Activated naive CD8-positive, alpha-beta T cell treated with anti-CD3 and anti-CD28 coated beads for 36 hours (primary cell): ENCODE results near the gene C9orf50. TPM values are rescaled to one million over a fixed set of nuclear protein-coding genes. Genes with fewer than 3 reads are reported as not detected.
A peak's percentile ranks its signal among the peaks of the same experiment; 100 is the strongest.

Experiments
- DNase-seq: peaks from one replicate; pipeline ENCODE4 v3.0.0; 2021
- H3K27ac Mint-ChIP-seq: one replicate; pipeline ENCODE4 v1.8.0; 2022; ENCODE audit warnings: mild to moderate bottlenecking, moderate library complexity, mixed read lengths
- H3K27me3 Mint-ChIP-seq: one replicate; pipeline ENCODE4 v1.8.0; 2022; ENCODE audit warnings: mild to moderate bottlenecking, mixed read lengths
- H3K36me3 Mint-ChIP-seq: one replicate; pipeline ENCODE4 v1.8.0; 2021; ENCODE audit warnings: mild to moderate bottlenecking, mixed read lengths
- H3K4me1 Mint-ChIP-seq: one replicate; pipeline ENCODE4 v1.8.0; 2021; ENCODE audit warnings: mixed read lengths
- H3K4me3 Mint-ChIP-seq: one replicate; pipeline ENCODE4 v1.8.0; 2022; ENCODE audit warnings: mild to moderate bottlenecking, moderate library complexity, mixed read lengths
- H3K9me3 Mint-ChIP-seq: one replicate; pipeline ENCODE4 v1.8.0; 2022; ENCODE audit warnings: mixed read lengths
- total RNA-seq, 2 experiments: library from RNA; stranded (reverse); gene quantifications; one replicate each; pipeline ENCODE4 v1.2.3, GENCODE V29; 2021

Gene C9orf50
- total RNA-seq, 2 experiments from 2014 or later = not detected

DNA sequence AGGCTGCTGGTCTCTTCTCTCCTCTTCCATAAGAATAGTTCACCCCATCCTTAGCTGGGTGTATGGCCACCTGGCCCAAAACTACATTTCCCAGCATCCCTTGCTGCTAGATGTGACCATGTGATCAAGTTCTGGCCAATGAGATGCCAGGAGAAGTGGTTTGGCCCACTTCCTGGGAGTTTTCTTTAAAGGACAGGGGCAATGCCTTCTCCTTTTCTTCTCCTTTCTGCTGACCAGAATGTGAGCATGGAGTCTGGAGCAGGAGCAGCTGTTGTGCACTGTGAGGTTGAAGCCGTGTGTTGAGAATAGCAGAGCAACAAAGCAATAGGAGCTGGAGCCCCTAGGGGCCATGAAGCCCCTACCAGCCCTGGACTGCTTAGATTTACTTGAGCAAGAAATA is 36.8 kb downstream of the C9orf50 start:
- H3K36me3 Mint-ChIP-seq = no peaks in the 10 kb centered on the region
- no peak overlapping the region for H3K4me3 Mint-ChIP-seq
- no peaks in the 10 kb centered on the region for H3K27me3 Mint-ChIP-seq
- H3K9me3 Mint-ChIP-seq = no peaks in the 10 kb centered on the region
- peak overlapping the region; percentile 54 for H3K27ac Mint-ChIP-seq
- H3K4me1 Mint-ChIP-seq = peaks cover 51% of the 10 kb centered on the region
- peak; percentile 52 for DNase-seq

DNA sequence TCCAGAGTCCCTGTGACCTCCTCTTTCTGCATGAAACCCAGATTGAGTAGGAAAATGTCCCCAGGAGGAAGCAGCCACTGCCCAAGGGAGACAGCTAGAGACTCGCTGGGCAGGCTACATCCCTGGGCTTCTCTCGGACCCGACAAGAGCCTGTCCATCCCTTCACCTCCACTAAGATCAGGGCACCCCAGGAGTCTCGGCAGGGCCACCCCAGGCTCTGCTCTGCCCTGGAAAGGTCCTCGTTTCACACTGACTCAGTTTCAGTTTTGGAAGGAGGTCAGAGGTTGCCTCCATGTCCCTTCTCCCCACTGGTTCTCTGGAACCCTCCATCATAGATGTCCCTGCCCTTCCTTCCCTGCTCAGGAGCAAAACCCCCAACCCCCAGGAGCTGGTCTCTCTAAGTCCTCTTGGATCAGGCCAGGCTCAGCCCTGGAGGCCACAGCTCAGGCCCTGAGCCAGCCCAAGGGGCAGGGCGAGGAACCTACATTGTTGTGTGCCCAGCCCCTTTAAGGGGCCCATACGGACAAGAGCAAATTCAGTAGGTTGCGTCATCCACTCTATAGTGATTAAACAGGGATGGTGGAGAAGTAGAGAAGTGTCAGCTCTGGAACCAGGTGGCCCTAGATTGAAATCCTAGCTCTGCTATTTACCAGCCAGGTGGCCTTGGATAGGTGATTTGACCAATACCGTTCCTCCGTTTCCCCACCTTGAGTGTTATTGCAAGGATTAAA is 37.4 kb downstream of the C9orf50 start:
- H3K4me3 Mint-ChIP-seq = no peak overlapping the region
- H3K9me3 Mint-ChIP-seq = no peaks in the 10 kb centered on the region
- H3K27ac Mint-ChIP-seq = peak overlapping the region; percentile 67
- no peak for DNase-seq
- H3K36me3 Mint-ChIP-seq = no peaks in the 10 kb centered on the region
- no peaks in the 10 kb centered on the region for H3K27me3 Mint-ChIP-seq
- H3K4me1 Mint-ChIP-seq = peaks cover 51% of the 10 kb centered on the region

DNA sequence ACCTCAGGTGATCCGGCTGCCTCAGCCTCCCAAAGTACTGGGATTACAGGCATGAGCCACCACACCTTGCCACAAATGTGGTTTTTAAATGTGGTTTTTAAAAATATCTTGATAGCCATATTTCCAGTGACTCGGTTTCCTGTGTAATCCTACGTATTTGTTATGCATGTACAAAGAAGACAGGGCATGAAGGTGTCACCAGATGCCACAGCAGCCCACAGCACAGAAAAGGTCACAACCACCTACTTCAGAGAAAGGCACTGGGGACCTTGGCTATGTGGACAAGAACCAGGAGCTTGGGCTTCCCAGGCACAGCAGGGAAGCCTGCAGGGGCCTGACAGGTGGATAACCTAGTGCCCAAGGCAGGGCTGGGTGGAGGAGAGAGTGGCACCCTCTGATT is 38.0 kb downstream of the C9orf50 start:
- H3K4me1 Mint-ChIP-seq = peaks cover 51% of the 10 kb centered on the region
- H3K4me3 Mint-ChIP-seq = no peak overlapping the region

DNA sequence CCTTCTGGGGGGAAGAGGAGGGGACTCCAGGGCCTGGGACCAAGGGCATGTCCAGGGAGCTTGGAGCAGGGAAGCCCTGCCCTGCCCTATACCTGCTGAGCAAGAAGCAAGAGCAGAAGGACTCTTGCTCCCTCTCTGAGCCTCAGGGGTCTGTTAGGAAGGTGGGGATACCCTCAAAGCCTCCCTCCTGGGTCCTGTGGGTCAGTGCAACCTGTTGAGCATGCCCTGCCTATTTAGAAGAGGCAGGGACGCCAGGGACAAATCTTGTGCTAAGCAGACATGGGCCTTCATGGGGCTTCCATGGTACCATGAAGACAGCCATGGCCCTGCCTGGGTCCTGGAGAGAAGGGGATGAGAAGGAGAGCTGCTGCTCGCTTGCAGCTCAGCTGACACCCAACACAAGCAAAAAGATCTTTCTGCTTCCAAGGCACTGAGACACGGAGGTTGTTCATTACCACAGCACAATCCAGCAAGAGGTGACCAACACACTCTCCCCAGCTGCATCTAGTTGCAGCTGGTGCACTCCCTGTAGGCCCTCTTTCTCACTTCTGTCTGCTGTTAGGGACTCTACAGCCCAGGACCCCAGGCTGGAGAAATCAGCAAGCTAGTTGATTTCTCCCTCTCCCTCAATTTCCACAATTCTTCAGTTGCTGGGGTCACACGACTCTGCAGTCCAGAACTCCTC is 39.3 kb downstream of the C9orf50 start:
- no peaks in the 10 kb centered on the region for H3K27me3 Mint-ChIP-seq
- H3K4me3 Mint-ChIP-seq = no peak overlapping the region

More for the DNA sequence above, 38.0 kb downstream of the C9orf50 start:
- no peak for DNase-seq
- H3K36me3 Mint-ChIP-seq = no peaks in the 10 kb centered on the region
- H3K27ac Mint-ChIP-seq = no peak overlapping the region
- H3K27me3 Mint-ChIP-seq = no peaks in the 10 kb centered on the region
- H3K9me3 Mint-ChIP-seq = no peaks in the 10 kb centered on the region

DNA sequence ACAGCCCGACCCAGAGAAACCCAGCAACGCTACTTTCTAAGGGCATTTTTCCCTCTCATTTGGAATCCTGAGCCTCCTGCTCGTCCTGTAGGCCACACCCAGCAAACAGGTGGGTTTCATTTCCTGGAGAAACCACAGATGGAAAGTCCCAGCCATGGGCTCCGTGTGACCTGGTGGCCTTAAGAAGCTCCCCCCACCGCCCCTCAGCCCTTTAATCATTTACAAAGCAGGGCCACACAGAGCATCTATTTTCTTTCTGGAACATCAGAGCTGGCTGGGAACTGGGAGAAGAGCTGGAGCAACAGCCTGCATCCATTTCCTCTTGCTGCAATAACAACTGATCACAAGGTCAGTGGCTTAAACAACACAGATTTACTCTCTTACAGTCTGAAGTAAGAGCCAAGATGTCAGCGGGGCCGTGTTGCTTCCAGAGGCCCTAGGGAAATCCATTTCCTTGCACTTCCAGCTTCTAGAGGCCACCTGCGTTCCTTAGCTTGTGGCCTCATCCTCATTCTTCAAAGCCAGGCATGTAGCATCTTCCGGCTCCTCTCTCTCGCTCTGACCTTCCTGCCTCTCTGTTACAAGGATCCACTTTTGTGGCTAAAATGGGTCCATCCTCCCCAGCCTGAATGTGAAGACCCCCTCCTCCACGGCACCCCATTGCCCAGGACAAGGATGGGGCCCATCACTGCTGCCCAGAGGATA is 40.5 kb downstream of the C9orf50 start:
- Mint-ChIP-seq H3K4me3 (no peak overlapping the region), H3K9me3 (no peaks in the 10 kb centered on the region), H3K4me1 (peaks cover 38% of the 10 kb centered on the region)

More for the DNA sequence above, 39.3 kb downstream of the C9orf50 start:
- Mint-ChIP-seq H3K36me3 (no peaks in the 10 kb centered on the region), H3K9me3 (no peaks in the 10 kb centered on the region), H3K27ac (no peak overlapping the region), H3K4me1 (peaks cover 43% of the 10 kb centered on the region)
- no peak for DNase-seq

DNA sequence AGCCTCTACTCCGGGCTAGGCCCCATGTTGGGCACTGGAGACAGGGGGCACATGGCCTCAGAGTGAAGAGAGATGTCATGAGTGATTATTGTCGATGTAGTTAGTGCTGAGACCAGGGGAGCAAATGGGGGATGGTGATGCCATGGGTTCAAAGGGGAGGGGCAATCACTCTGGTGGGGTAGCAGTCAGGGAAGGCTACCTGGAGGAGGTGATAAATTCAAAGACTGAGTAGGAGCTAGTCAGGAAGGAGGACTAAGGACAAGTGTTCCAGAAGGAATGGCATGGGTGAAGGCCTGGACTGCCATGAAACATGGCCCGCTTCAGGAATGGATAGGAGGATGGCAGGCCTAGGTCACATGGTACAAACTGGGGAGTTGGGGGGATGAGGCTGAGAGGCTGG is 41.6 kb downstream of the C9orf50 start:
- H3K27me3 Mint-ChIP-seq = no peaks in the 10 kb centered on the region
- DNase-seq = no peak
- no peaks in the 10 kb centered on the region for H3K36me3 Mint-ChIP-seq
- peaks cover 35% of the 10 kb centered on the region for H3K4me1 Mint-ChIP-seq
- H3K27ac Mint-ChIP-seq = no peak overlapping the region
- no peaks in the 10 kb centered on the region for H3K9me3 Mint-ChIP-seq
- no peak overlapping the region for H3K4me3 Mint-ChIP-seq

More for the DNA sequence above, 40.5 kb downstream of the C9orf50 start:
- Mint-ChIP-seq H3K27ac (no peak overlapping the region), H3K27me3 (no peaks in the 10 kb centered on the region), H3K36me3 (no peaks in the 10 kb centered on the region)
- peak; percentile 68 for DNase-seq

DNA sequence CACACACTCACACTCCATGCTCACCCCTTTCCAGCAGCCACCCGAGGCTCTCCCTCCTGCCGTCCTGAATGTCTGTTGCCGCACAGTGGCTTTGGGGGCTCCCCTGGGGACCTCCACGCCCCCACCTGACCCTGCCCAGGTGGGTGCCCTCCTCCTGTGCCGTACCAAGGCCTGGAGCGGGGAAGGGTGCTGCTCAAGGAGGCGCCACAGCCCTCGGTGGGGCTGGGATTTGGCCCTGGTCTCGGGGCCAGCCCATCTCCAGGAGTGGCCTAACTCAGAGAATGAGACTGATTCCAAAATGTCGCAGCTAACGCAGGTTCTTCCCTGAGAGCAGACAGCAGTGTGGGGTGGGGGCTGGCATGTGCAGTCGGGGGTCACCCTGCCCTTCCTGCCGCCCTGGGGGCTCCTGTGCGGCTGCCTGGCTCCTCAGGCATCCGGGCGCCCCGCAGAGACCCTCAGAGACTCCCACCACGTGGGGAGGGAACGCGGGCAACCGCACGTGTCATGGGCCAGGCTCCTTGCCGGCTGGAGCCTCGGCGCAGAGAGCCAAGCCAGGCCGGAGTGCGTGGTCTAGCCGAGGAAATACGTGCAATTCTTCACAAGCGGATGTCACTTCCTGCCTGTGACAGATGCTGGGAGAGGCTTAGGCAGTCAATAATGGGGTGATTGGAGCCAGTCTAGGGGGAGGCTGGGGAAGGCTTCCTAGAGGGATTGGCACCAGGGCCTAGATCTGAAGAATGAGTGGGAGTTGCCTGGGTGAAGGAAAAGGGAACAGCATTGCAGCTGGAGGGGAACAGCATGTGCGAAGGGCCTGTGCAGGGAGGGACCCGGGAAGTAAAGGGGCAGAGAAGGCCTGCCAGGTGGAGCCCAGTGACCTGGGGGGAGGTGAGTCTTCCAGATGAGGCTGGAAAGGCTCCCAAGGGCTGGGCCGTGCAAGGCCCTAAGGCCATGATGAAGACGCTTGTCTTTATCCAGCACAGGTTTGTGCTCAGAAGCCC is 44.1 kb downstream of the C9orf50 start:
- H3K36me3 Mint-ChIP-seq = peaks cover 5% of the 10 kb centered on the region
- DNase-seq = no peak
- peaks cover 14% of the 10 kb centered on the region for H3K4me1 Mint-ChIP-seq
- peaks cover 5% of the 10 kb centered on the region for H3K9me3 Mint-ChIP-seq
- no peaks in the 10 kb centered on the region for H3K27me3 Mint-ChIP-seq
- H3K4me3 Mint-ChIP-seq = no peak overlapping the region
- H3K27ac Mint-ChIP-seq = no peak overlapping the region

DNA sequence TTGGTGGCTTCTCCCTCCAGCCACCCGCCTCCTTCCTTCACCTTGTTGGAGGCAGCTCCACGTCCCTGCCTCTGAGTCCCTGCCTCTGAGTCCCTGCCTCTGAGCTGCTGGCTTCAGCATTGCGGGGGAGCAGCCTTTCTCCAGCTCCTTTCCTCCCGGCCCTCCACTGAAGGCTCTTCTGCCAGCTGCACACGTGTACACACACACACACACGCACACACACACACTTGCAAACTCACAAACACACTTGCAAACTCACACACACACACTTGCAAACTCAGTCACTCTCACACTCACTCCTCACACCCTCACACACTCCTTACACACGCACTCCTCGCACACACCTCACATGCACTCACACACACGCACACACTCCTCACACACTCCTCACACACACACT is 45.1 kb downstream of the C9orf50 start:
- Mint-ChIP-seq H3K27ac (no peak overlapping the region), H3K36me3 (peaks cover 5% of the 10 kb centered on the region), H3K27me3 (no peaks in the 10 kb centered on the region), H3K9me3 (peaks cover 5% of the 10 kb centered on the region), H3K4me1 (peaks cover 16% of the 10 kb centered on the region), H3K4me3 (no peak overlapping the region)
- DNase-seq = no peak

DNA sequence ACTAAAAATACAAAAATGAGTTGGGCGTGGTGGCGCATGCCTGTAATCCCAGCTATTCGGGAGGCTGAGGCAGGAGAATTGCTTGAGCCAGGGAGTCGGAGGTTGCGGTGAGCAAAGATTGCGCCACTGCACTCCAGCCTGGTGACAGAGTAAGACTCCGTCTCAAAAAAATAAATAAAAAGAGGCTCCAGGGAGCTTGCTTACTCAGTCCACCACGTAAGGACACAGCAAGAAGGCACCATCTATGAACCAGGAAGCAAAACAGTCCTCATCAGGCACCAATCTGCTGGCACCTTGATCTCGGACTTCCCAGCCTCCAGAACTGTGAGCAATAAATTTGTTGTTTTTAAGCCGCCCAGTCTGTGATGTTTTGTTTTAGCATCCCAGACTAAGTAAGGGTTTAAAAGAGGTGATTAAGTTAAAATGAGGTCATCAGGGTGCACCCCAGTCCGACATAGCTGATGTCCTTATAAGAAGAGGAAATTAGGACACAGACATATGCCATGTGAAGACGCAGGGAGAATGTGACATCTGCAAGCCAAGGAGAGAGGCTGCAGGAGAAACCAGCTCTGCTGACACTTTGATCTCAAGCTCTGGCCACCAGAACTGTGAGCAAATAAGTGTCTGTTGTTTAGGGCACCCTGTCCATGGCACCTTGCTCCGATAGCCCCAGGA is 45.9 kb downstream of the C9orf50 start:
- peaks cover 3% of the 10 kb centered on the region for H3K27me3 Mint-ChIP-seq
- H3K36me3 Mint-ChIP-seq = peaks cover 5% of the 10 kb centered on the region

DNA sequence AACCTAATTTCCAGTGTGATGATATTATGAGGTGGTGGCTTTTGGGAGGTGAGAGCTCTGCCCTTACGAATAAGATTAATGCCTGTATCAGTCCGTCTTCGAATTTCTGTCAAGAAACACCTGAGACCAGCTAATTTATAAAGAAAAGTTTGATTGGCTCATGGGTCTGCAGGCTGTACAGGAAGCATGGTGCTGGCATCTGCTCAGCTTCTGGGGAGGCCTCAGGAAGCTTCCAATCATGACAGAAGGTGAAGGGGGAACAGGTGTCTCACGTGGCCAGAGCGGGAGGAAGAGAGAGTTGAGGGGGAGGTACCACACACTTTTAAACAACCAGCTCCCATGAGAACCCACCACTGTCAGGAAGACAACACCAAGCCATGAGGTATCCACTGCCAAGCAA is 46.9 kb downstream of the C9orf50 start:
- Mint-ChIP-seq H3K4me1 (peaks cover 16% of the 10 kb centered on the region), H3K4me3 (no peak overlapping the region), H3K9me3 (peaks cover 5% of the 10 kb centered on the region), H3K27ac (no peak overlapping the region), H3K27me3 (peaks cover 12% of the 10 kb centered on the region), H3K36me3 (peaks cover 5% of the 10 kb centered on the region)
- no peak for DNase-seq

More for the DNA sequence above, 45.9 kb downstream of the C9orf50 start:
- Mint-ChIP-seq H3K9me3 (peaks cover 5% of the 10 kb centered on the region), H3K27ac (no peak overlapping the region), H3K4me1 (peaks cover 15% of the 10 kb centered on the region), H3K4me3 (no peak overlapping the region)
- DNase-seq = no peak

DNA sequence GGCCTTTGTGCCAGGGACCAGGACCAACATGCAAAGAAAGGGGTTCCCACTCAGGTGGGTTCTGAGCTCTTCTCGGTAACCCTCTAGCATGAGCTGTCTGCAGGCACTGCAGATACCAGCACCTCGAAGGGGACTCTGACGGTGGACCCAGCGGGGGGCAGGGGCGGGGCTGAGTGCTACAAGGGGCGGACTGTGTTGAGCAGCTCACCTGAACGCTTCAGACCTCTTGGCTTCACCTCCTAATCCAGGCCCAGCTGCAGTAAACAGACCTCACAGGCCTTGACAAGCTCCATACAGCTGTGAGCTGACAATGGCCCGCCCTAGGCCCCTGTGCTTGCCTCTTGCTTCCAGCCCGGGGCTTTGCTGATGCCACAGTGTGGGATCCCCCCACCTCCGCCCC is 48.4 kb downstream of the C9orf50 start:
- Mint-ChIP-seq H3K4me1 (peaks cover 21% of the 10 kb centered on the region), H3K4me3 (no peak overlapping the region), H3K36me3 (peaks cover 5% of the 10 kb centered on the region), H3K9me3 (peaks cover 5% of the 10 kb centered on the region), H3K27me3 (peaks cover 22% of the 10 kb centered on the region), H3K27ac (no peak overlapping the region)
- DNase-seq = no peak

DNA sequence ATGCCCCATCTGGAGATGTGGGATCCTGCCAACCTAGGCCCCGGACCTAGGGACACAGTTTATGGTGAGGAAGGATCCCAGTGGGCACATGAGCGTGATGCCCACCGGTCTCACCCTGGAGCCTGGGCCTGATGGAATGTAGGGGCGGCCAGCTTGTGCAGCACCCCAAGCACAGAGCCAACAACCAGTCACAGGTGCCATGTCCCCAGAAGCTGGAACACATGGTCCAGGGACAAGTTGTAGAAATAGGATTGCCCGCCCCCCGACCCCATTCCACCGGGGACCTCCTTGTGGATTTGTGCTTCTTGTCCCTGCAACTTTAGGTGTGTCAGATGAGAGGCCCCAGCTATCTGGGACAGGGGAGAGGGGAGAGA is 48.9 kb downstream of the C9orf50 start:
- no peak overlapping the region for H3K27ac Mint-ChIP-seq
- no peak for DNase-seq
- H3K9me3 Mint-ChIP-seq = peaks cover 5% of the 10 kb centered on the region
- peaks cover 5% of the 10 kb centered on the region for H3K36me3 Mint-ChIP-seq
- peaks cover 21% of the 10 kb centered on the region for H3K4me1 Mint-ChIP-seq
- H3K27me3 Mint-ChIP-seq = peaks cover 26% of the 10 kb centered on the region
- no peak overlapping the region for H3K4me3 Mint-ChIP-seq

DNA sequence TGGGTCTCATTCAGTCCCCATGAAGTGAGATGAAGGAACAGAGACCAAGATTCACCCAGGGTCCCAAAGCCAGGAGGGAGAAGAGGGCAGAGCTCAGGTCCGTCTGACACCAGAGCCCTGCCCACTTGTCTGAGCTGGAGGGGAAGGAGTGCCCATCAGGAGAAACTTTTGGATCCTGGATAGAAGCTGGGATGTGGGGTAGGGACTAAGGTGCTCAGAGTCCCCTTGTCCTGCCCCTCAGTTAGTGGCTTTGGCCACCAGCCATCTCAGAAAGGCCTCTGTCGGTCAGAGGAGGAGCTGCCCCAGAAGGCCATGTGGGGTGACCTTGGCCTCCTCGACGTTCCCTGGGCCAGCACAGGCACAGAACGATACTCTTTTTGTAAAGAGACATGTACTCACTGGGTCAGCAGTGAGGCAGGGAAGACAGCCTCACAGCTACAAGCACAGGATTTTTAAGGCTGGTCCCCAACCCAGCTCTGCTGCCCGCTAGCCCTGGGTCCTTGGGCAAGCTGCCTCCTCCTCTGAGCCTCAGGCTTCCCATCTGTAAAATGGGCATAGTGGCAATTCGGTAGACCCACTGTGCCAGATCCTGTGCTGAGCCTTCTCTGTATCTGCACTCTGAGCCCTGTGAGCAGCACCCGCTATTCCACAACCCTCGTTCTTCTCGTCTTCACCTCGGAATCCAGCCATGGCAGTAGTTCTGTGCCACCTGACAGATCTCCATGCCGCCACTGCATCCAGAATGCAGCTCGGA is 49.4 kb downstream of the C9orf50 start:
- no peak overlapping the region for H3K4me3 Mint-ChIP-seq
- peaks cover 5% of the 10 kb centered on the region for H3K36me3 Mint-ChIP-seq
- no peak overlapping the region for H3K27ac Mint-ChIP-seq
- H3K9me3 Mint-ChIP-seq = peaks cover 5% of the 10 kb centered on the region
- peaks cover 21% of the 10 kb centered on the region for H3K4me1 Mint-ChIP-seq
- DNase-seq = no peak
- H3K27me3 Mint-ChIP-seq = peaks cover 26% of the 10 kb centered on the region
